Endodermal cell (in vitro differentiated cells): ENCODE data around the gene PSEN2. TPM values are rescaled to one million over a fixed set of nuclear protein-coding genes. Genes with fewer than 3 reads are reported as not detected.
A peak's percentile ranks its signal among the peaks of the same experiment; 100 is the strongest.

ENCODE experiments used
- DNase-seq: peaks from one replicate; pipeline ENCODE4 v3.0.0-alpha.2; 2017
- H3K27ac ChIP-seq: 2 replicates; pipeline ENCODE4 v1.5.1; 2013; ENCODE audit warnings: mild to moderate bottlenecking, low read depth, low read length, moderate library complexity
- H3K27me3 ChIP-seq: 2 replicates; pipeline ENCODE4 v1.6.1; 2013; ENCODE audit warnings: mild to moderate bottlenecking, low read length, moderate library complexity; ENCODE audit not compliant: insufficient read depth, control insufficient read depth, poor library complexity, severe bottlenecking
- H3K36me3 ChIP-seq: 2 replicates; pipeline ENCODE4 v1.7.0; 2013; ENCODE audit warnings: mild to moderate bottlenecking, low read length, moderate library complexity; ENCODE audit not compliant: control insufficient read depth, insufficient read depth
- H3K4me1 ChIP-seq: one replicate; pipeline ENCODE4 v1.7.0; 2013; ENCODE audit warnings: low read length; ENCODE audit not compliant: control insufficient read depth, insufficient read depth
- H3K4me3 ChIP-seq: 2 replicates; pipeline ENCODE4 v1.5.1; 2013; ENCODE audit warnings: mild to moderate bottlenecking, low read length, moderate library complexity
- H3K9ac ChIP-seq: 2 replicates; pipeline ENCODE4 v1.6.1; 2013; ENCODE audit warnings: mild to moderate bottlenecking, low read length, moderate library complexity; ENCODE audit not compliant: poor library complexity, severe bottlenecking; ENCODE audit errors: extremely low read depth
- H3K9me3 ChIP-seq: 2 replicates; pipeline ENCODE4 v1.6.1; 2013; ENCODE audit warnings: mild to moderate bottlenecking, low read length, moderate library complexity; ENCODE audit not compliant: control insufficient read depth
- H3K27ac Mint-ChIP-seq: 2 replicates; pipeline ENCODE4 v1.8.0; 2020; ENCODE audit warnings: mixed read lengths
- H3K27me3 Mint-ChIP-seq: 2 replicates; pipeline ENCODE4 v1.8.0; 2021; ENCODE audit warnings: mild to moderate bottlenecking, mixed read lengths; ENCODE audit not compliant: insufficient read depth
- H3K36me3 Mint-ChIP-seq: 2 replicates; pipeline ENCODE4 v1.8.0; 2020; ENCODE audit warnings: low read depth, mixed read lengths
- H3K4me1 Mint-ChIP-seq: 2 replicates; pipeline ENCODE4 v1.8.0; 2020; ENCODE audit warnings: mixed read lengths
- H3K4me3 Mint-ChIP-seq: 2 replicates; pipeline ENCODE4 v1.8.0; 2020; ENCODE audit warnings: mild to moderate bottlenecking, moderate library complexity, mixed read lengths
- H3K9me3 Mint-ChIP-seq: 2 replicates; pipeline ENCODE4 v1.8.0; 2020; ENCODE audit warnings: mild to moderate bottlenecking, mixed read lengths
- WGBS, 2 experiments: methylation state at CpG; one replicate each; pipeline versions ENCODE4 v1.1.5 to v1.1.7; 2013; ENCODE audit warnings: missing lambda C conversion rate in 2 of 2, mixed read lengths in 1 of 2; ENCODE audit not compliant: insufficient coverage in 1 of 2, insufficient read length in 1 of 2; 5-methylcytosine and 5-hydroxymethylcytosine counted together
- total RNA-seq, 2 donors: library from RNA; stranded (reverse); fragmentation: NEBNext Ultra II Directional in 1 of 2; extraction: Animal tissue kit (Norgen Biotek cat#: 25700) in 1 of 2; gene quantifications; 2 replicates in 1 of 2; 3 replicates in 1 of 2; pipeline ENCODE4 v1.2.1, GENCODE V29; 2021
- TF ChIP-seq, protein P1 (sequence below): fragments of 200-600 bp; sonication (generic); conservative IDR thresholded peaks from 2 replicates; pipeline ENCODE4 v1.5.0; 2021; ENCODE audit warnings: antibody characterized with exemption, mild to moderate bottlenecking

Gene PSEN2
- total RNA-seq, 2 donors from 2014 or later: 21.5 to 25.2 TPM

GRCh38 chr1:226940029-226940805 is 69.8 kb downstream of the PSEN2 start, which contains the start of gene COQ8A:
TSS of gene COQ8A (plus strand) at chr1:226940294. CDS start at chr1:226961386, 21,092 bp downstream.
- H3K27ac Mint-ChIP-seq: peak within 1 kb of the TSS; percentile 91
- Histone ChIP-seq H3K4me3 (peak within 1 kb of the TSS; percentile 87), H3K9me3 (peaks cover 3% of the 10 kb centered on the region), H3K9ac (peak within 1 kb of the TSS; percentile 64), H3K4me1 (peaks cover 5% of the 10 kb centered on the region), H3K36me3 (no peaks in the 10 kb centered on the region), H3K27me3 (peaks cover 42% of the 10 kb centered on the region), H3K27ac (peak within 1 kb of the TSS; percentile 95)
- DNase-seq: peak; percentile 100
- H3K36me3 Mint-ChIP-seq: no peaks in the 10 kb centered on the region
- TF ChIP-seq, protein P1, sequence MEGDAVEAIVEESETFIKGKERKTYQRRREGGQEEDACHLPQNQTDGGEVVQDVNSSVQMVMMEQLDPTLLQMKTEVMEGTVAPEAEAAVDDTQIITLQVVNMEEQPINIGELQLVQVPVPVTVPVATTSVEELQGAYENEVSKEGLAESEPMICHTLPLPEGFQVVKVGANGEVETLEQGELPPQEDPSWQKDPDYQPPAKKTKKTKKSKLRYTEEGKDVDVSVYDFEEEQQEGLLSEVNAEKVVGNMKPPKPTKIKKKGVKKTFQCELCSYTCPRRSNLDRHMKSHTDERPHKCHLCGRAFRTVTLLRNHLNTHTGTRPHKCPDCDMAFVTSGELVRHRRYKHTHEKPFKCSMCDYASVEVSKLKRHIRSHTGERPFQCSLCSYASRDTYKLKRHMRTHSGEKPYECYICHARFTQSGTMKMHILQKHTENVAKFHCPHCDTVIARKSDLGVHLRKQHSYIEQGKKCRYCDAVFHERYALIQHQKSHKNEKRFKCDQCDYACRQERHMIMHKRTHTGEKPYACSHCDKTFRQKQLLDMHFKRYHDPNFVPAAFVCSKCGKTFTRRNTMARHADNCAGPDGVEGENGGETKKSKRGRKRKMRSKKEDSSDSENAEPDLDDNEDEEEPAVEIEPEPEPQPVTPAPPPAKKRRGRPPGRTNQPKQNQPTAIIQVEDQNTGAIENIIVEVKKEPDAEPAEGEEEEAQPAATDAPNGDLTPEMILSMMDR: no peak
- H3K4me3 Mint-ChIP-seq: peak within 1 kb of the TSS; percentile 63
- H3K4me1 Mint-ChIP-seq: peaks cover 17% of the 10 kb centered on the region
- peaks cover 44% of the 10 kb centered on the region for H3K27me3 Mint-ChIP-seq
- H3K9me3 Mint-ChIP-seq: peaks cover 2% of the 10 kb centered on the region
- 2% methylated on average over 31 to 73 of the region's 73 CpGs for WGBS, 2 experiments

- H3K36me3 Mint-ChIP-seq: no peaks in the 10 kb centered on the region
- peaks cover 42% of the 10 kb centered on the region for H3K27me3 ChIP-seq
- no peak overlapping the region for H3K27ac Mint-ChIP-seq
- TF ChIP-seq, protein P1: no peak
- 73 to 80% methylated on average over 5 to 6 of the region's 6 CpGs for WGBS, 2 experiments
- peaks cover 5% of the 10 kb centered on the region for H3K4me1 ChIP-seq
- no peaks in the 10 kb centered on the region for H3K36me3 ChIP-seq
- peaks cover 22% of the 10 kb centered on the region for H3K4me1 Mint-ChIP-seq
- peak overlapping the region; percentile 63 for H3K4me3 Mint-ChIP-seq
- no peak overlapping the region for H3K27ac ChIP-seq
- no peaks in the 10 kb centered on the region for H3K9me3 ChIP-seq
- peaks cover 44% of the 10 kb centered on the region for H3K27me3 Mint-ChIP-seq
- peaks cover 2% of the 10 kb centered on the region for H3K9me3 Mint-ChIP-seq
- peak overlapping the region; percentile 76 for H3K4me3 ChIP-seq
- no peak overlapping the region for H3K9ac ChIP-seq
- no peak for DNase-seq
These were observed 70.3 kb downstream of the PSEN2 start for GRCh38 chr1:226940806-226941067.

- Histone ChIP-seq H3K4me3 (no peak overlapping the region), H3K9me3 (no peaks in the 10 kb centered on the region), H3K27ac (no peak overlapping the region), H3K36me3 (no peaks in the 10 kb centered on the region), H3K9ac (no peak overlapping the region), H3K4me1 (peaks cover 5% of the 10 kb centered on the region), H3K27me3 (peaks cover 56% of the 10 kb centered on the region)
- Mint-ChIP-seq H3K4me1 (peaks cover 32% of the 10 kb centered on the region), H3K4me3 (no peak overlapping the region), H3K9me3 (no peaks in the 10 kb centered on the region), H3K27ac (no peak overlapping the region), H3K27me3 (peaks cover 59% of the 10 kb centered on the region), H3K36me3 (no peaks in the 10 kb centered on the region)
- no peak for DNase-seq
- TF ChIP-seq, protein P1: no peak
- 88 to 100% methylated on average over 1 to 3 of the region's 3 CpGs for WGBS, 2 experiments
These were observed 72.0 kb downstream of the PSEN2 start for GRCh38 chr1:226942392-226942791.
